Measurements from ENCODE around the gene ATXN2.
"Not testable (repeated sequence)": the region's sequence is repeated elsewhere in the genome, so short reads cannot be mapped to it uniquely, and the experiment has no call there.

ATXN2 gene

DNA sequence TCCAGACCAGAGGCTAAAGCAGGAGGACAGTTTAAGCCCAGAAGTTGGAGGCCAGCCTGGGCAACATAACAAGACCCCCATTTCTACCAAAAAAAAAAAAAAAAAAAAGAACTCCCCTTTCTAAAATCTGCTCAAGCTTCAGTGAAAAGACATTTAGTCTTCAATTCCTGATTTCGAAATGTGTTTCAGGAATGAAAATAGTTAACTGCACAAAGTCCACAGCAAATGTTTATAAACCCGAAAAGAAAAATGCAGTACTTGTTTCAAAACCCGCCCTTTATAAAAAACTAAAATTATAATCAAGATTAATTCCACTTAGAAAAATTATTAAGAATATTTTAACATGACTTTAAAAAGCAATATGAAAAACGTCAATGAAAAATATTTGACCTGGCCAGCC lies 12.1 kb downstream of the ATXN2 start:
- Histone ChIP-seq H3K27ac (ENCODE audit: low read length) (no peak overlapping the region), H3K4me1 (ENCODE audit: low read length) (no peaks in the 10 kb centered on the region), H3K27me3 (replicated peaks; ENCODE audit: insufficient read depth, low read length) (no peaks in the 10 kb centered on the region), H3K79me2 (ENCODE audit: low read length) (peaks cover 27% of the 10 kb centered on the region), H3F3A (ENCODE audit: insufficient read depth, low read length) (no peaks in the 10 kb centered on the region), H3K4me2 (ENCODE audit: low read depth, low read length) (no peak overlapping the region), H3K9ac (ENCODE audit: low read length) (no peak overlapping the region), H4K20me1 (ENCODE audit: insufficient read depth, low read length) (no peaks in the 10 kb centered on the region), H3K9me2 (replicated peaks; ENCODE audit: insufficient read depth, low read length) (no peaks in the 10 kb centered on the region), H3K9me3 (replicated peaks; ENCODE audit: insufficient read depth, low read length) (no peaks in the 10 kb centered on the region), H3K4me3 (ENCODE audit: low read length) (no peak overlapping the region), H3K36me3 (replicated peaks; ENCODE audit: insufficient read depth, low read length) (no peaks in the 10 kb centered on the region), H2AFZ (ENCODE audit: low read length) (no peak overlapping the region)
- no peak for DNase-seq
- TF ChIP-seq EZH2phosphoT487 (IDR thresholded peaks at IDR 0.05; ENCODE audit: low read length) (no peak), CTCF (IDR thresholded peaks at IDR 0.05; ENCODE audit: low read length) (no peak), EZH2 (optimal IDR thresholded peaks at IDR 0.05; ENCODE audit: low read depth, low read length) (no peak)

DNA sequence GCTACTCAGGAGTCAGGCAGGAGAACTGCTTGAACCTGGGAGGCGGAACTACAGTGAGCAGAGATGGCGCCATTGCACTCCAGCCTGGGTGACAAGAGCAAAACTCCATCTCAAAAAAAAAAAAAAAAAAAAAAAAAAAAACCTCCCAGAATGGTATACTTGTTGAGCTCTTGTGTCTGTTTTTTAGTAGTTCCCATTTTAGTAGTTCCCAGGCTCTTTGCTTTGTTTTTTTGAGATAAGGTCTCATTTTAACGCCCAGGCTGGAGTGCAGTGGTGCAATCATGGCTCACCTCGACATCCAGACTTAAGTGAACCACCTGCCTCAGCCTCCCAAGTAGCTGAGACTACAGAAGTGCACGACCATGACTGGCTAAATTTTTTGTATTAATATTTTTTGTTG lies 13.4 kb downstream of the ATXN2 start:
- no peak overlapping the region for H3K4me2 ChIP-seq (ENCODE audit: low read depth, low read length)
- peaks cover 23% of the 10 kb centered on the region for H3K79me2 ChIP-seq (ENCODE audit: low read length)
- no peaks in the 10 kb centered on the region for H3K36me3 ChIP-seq (replicated peaks; ENCODE audit: insufficient read depth, low read length)
- DNase-seq, result no peak
- no peaks in the 10 kb centered on the region for H3K9me3 ChIP-seq (replicated peaks; ENCODE audit: insufficient read depth, low read length)
- no peaks in the 10 kb centered on the region for H3K27me3 ChIP-seq (replicated peaks; ENCODE audit: insufficient read depth, low read length)
- H3K9me2 ChIP-seq (replicated peaks; ENCODE audit: insufficient read depth, low read length), result no peaks in the 10 kb centered on the region
- TF ChIP-seq EZH2phosphoT487 (IDR thresholded peaks at IDR 0.05; ENCODE audit: low read length) (no peak), CTCF (IDR thresholded peaks at IDR 0.05; ENCODE audit: low read length) (no peak), EZH2 (optimal IDR thresholded peaks at IDR 0.05; ENCODE audit: low read depth, low read length) (no peak)
- H3F3A ChIP-seq (ENCODE audit: insufficient read depth, low read length), result no peaks in the 10 kb centered on the region
- H4K20me1 ChIP-seq (ENCODE audit: insufficient read depth, low read length), result no peaks in the 10 kb centered on the region
- no peak overlapping the region for H3K4me3 ChIP-seq (ENCODE audit: low read length)
- H3K4me1 ChIP-seq (ENCODE audit: low read length), result no peaks in the 10 kb centered on the region
- no peak overlapping the region for H3K27ac ChIP-seq (ENCODE audit: low read length)
- no peak overlapping the region for H3K9ac ChIP-seq (ENCODE audit: low read length)
- no peak overlapping the region for H2AFZ ChIP-seq (ENCODE audit: low read length)

GRCh38 chr12:111584959-111585358 lies 14.2 kb downstream of the ATXN2 start:
- Histone ChIP-seq H3K27me3 (replicated peaks; ENCODE audit: insufficient read depth, low read length) (no peaks in the 10 kb centered on the region), H4K20me1 (ENCODE audit: insufficient read depth, low read length) (no peaks in the 10 kb centered on the region), H3K36me3 (replicated peaks; ENCODE audit: insufficient read depth, low read length) (no peaks in the 10 kb centered on the region), H3K9me2 (replicated peaks; ENCODE audit: insufficient read depth, low read length) (no peaks in the 10 kb centered on the region), H3K4me3 (ENCODE audit: low read length) (no peak overlapping the region), H2AFZ (ENCODE audit: low read length) (no peak overlapping the region), H3K27ac (ENCODE audit: low read length) (no peak overlapping the region), H3K79me2 (ENCODE audit: low read length) (peaks cover 25% of the 10 kb centered on the region), H3K9me3 (replicated peaks; ENCODE audit: insufficient read depth, low read length) (no peaks in the 10 kb centered on the region), H3F3A (ENCODE audit: insufficient read depth, low read length) (no peaks in the 10 kb centered on the region), H3K4me1 (ENCODE audit: low read length) (no peaks in the 10 kb centered on the region), H3K9ac (ENCODE audit: low read length) (no peak overlapping the region), H3K4me2 (ENCODE audit: low read depth, low read length) (no peak overlapping the region)
- TF ChIP-seq EZH2phosphoT487 (IDR thresholded peaks at IDR 0.05; ENCODE audit: low read length) (no peak), EZH2 (optimal IDR thresholded peaks at IDR 0.05; ENCODE audit: low read depth, low read length) (no peak), CTCF (IDR thresholded peaks at IDR 0.05; ENCODE audit: low read length) (no peak)
- DNase-seq, result no peak

DNA sequence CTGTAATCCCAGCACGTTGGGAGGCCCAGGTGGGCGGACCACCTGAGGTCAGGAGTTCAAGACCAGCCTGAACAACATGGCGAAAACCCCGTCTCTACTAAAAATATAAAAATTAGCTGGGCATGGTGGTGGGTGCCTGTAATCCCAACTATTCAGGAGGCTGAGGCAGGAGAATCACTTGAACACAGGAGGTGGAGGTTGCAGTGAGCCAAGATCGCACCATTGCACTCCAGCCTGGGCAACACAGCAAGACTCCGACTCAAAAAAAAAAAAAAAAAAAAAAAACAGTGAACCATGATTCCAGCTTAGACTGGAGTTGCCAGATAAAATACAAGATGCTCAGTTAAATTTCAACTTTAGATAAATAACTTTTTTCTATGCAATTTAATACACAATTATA lies 15.6 kb downstream of the ATXN2 start:
- H3K27me3 ChIP-seq (replicated peaks; ENCODE audit: insufficient read depth, low read length); H3K9ac ChIP-seq (ENCODE audit: low read length); H3K36me3 ChIP-seq (replicated peaks; ENCODE audit: insufficient read depth, low read length); DNase-seq; H3K9me3 ChIP-seq (replicated peaks; ENCODE audit: insufficient read depth, low read length); H3F3A ChIP-seq (ENCODE audit: insufficient read depth, low read length); H3K4me1 ChIP-seq (ENCODE audit: low read length); H4K20me1 ChIP-seq (ENCODE audit: insufficient read depth, low read length); H3K9me2 ChIP-seq (replicated peaks; ENCODE audit: insufficient read depth, low read length); H3K4me3 ChIP-seq (ENCODE audit: low read length); H3K4me2 ChIP-seq (ENCODE audit: low read depth, low read length); H2AFZ ChIP-seq (ENCODE audit: low read length); H3K27ac ChIP-seq (ENCODE audit: low read length): not testable (repeated sequence)
- peaks cover 22% of the 10 kb centered on the region for H3K79me2 ChIP-seq (ENCODE audit: low read length)

Measured in MM.1S (cell line).